Glutamatergic neuron (in vitro differentiated cells): ENCODE results near the gene HAT1. TPM values are rescaled to one million over a fixed set of nuclear protein-coding genes. Genes with fewer than 3 reads are reported as not detected.

Source experiments
- DNase-seq: peaks from one replicate; pipeline ENCODE4 v3.0.0; 2022
- H3K27ac Mint-ChIP-seq: one replicate; pipeline ENCODE4 v1.8.0; 2020; ENCODE audit warnings: mild to moderate bottlenecking, mixed read lengths, inconsistent platforms; ENCODE audit not compliant: unreplicated experiment
- H3K27me3 Mint-ChIP-seq: one replicate; pipeline ENCODE4 v1.8.0; 2020; ENCODE audit warnings: mild to moderate bottlenecking, moderate library complexity, mixed read lengths, inconsistent platforms; ENCODE audit not compliant: unreplicated experiment
- H3K36me3 Mint-ChIP-seq: one replicate; pipeline ENCODE4 v1.8.0; 2020; ENCODE audit warnings: mild to moderate bottlenecking, mixed read lengths, inconsistent platforms; ENCODE audit not compliant: unreplicated experiment
- H3K4me1 Mint-ChIP-seq: one replicate; pipeline ENCODE4 v1.8.0; 2020; ENCODE audit warnings: mild to moderate bottlenecking, low read depth, mixed read lengths, inconsistent platforms; ENCODE audit not compliant: unreplicated experiment
- H3K4me3 Mint-ChIP-seq: one replicate; pipeline ENCODE4 v1.8.0; 2020; ENCODE audit warnings: mild to moderate bottlenecking, mixed read lengths, inconsistent platforms; ENCODE audit not compliant: unreplicated experiment
- H3K9me3 Mint-ChIP-seq: one replicate; pipeline ENCODE4 v1.8.0; 2020; ENCODE audit warnings: mild to moderate bottlenecking, moderate library complexity, mixed read lengths, inconsistent platforms; ENCODE audit not compliant: unreplicated experiment
- total RNA-seq: library from RNA; stranded (reverse); fragmentation: NEBNext Ultra II Directional; extraction: Animal tissue kit (Norgen Biotek cat#: 25700); gene quantifications from one replicate; pipeline ENCODE4 v1.2.1, GENCODE V29; 2021; ENCODE audit not compliant: unreplicated experiment
- TF ChIP-seq, protein P1 (sequence below): fragments of 200-600 bp; sonication (generic); IDR thresholded peaks from one replicate; pipeline ENCODE4 v1.5.0; 2021; ENCODE audit not compliant: partially characterized antibody, unreplicated experiment

Gene HAT1
- total RNA-seq, 1 donor from 2014 or later: 19.9 TPM

DNA sequence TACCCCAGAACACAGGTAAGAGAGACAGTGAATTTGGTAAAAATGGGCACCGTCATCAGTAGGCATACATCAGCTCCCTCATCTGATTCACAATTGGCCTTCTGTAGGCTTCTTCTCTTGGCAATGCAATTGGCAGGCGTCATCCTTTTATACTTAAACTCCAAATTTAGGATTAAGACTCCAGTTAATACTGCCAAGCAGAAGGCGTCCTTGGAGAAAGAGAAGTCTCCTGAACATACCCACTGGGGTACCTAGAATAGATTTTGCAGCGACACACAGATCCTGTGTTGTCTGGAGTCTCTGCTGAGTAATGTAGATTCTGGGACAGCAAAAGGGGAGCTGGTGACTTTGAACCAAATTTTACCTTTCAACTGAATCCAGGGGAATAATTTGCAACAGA is 76.9 kb downstream of the HAT1 start:
- peaks cover 2% of the 10 kb centered on the region for H3K9me3 Mint-ChIP-seq
- H3K27ac Mint-ChIP-seq: peak overlapping the region; percentile 8
- H3K4me1 Mint-ChIP-seq: no peaks in the 10 kb centered on the region

DNA sequence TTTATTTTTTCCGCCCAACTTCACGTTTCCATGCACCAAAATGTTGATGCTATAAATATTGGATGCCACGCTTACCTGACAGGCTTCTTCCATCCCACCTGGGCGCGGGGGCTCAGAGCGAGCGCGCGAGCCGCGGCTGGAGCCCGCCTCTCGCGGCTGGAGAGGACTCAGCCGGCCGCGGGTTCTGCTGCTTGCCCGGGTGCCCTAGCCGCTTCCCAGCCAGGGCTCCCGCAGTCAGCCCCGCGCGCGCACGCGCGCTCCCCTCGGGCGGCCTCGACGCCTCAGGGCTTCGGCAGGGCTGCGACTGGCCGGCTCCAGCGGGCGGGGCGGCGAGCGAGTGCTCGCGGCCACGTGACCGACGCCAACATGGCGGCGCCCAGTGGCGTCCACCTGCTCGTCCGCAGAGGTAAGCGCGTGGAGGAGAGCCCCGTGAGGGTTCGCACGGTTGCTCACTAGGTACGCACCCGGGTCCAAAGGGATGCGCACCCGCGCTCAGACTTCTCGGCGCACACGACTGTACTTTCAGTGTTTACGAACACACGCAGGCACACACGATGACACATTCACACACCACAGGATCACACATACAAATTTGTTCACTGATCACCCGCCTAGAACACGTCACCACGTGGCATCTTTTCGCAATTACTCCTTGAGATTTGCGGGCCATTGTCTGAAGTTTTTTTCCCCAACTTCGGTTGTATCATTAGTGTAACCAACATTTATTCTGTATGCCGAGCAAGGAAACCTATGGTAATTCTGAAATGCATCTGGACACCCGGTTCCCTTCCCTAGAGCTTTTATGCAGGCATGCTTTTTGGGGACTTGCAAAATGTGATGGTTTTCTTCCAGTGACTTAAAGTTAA is 77.6 kb downstream of the HAT1 start, which contains the start of gene METAP1D:
Gene METAP1D, plus strand, starts transcription at position 350 of the 866 bp plus-strand sequence. Its CDS starts 17 bp downstream, at position 367.
- Mint-ChIP-seq H3K4me1 (no peaks in the 10 kb centered on the region), H3K9me3 (no peaks in the 10 kb centered on the region), H3K27me3 (peaks cover 1% of the 10 kb centered on the region), H3K36me3 (no peaks in the 10 kb centered on the region), H3K27ac (peak within 1 kb of the TSS; percentile 92), H3K4me3 (peak within 1 kb of the TSS; percentile 91)
- DNase-seq: peak; percentile 98
- TF ChIP-seq, protein P1, sequence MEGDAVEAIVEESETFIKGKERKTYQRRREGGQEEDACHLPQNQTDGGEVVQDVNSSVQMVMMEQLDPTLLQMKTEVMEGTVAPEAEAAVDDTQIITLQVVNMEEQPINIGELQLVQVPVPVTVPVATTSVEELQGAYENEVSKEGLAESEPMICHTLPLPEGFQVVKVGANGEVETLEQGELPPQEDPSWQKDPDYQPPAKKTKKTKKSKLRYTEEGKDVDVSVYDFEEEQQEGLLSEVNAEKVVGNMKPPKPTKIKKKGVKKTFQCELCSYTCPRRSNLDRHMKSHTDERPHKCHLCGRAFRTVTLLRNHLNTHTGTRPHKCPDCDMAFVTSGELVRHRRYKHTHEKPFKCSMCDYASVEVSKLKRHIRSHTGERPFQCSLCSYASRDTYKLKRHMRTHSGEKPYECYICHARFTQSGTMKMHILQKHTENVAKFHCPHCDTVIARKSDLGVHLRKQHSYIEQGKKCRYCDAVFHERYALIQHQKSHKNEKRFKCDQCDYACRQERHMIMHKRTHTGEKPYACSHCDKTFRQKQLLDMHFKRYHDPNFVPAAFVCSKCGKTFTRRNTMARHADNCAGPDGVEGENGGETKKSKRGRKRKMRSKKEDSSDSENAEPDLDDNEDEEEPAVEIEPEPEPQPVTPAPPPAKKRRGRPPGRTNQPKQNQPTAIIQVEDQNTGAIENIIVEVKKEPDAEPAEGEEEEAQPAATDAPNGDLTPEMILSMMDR: no peak

More for the DNA sequence above, 76.9 kb downstream of the HAT1 start:
- no peak for DNase-seq
- Mint-ChIP-seq H3K4me3 (peak overlapping the region; percentile 90), H3K27me3 (peaks cover 1% of the 10 kb centered on the region), H3K36me3 (no peaks in the 10 kb centered on the region)
- TF ChIP-seq, protein P1: no peak

DNA sequence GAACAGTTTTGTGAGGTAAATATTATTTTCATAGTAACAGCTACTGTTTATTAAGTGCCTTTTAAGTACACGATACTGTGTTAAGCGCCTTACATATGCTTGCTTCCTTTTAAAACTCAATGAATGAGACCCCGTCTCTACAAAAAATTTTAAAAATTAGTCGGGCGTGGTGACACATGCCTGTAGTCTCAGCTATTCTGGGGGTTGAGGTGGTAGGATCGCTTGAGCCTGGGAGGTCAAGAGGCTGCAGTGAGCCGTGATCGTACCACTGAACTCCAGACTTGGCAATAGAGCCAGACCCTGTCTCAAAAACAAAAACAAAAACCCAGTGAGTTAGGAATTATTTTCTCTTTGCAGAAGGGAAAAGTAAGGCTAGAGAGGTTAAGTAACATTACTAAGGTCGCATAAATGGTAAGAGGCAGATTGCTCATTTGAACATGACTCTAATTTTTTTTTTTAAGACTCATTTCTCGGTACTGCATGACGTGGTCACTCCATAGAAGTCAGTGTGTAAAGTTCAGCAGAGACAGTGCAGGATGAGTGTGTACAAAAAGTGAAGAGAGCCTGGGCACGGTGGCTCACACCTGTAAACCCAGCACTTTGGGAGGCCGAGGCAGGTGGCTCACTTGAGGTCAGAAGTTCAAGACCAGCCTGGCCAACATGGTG is 78.6 kb downstream of the HAT1 start:
- Mint-ChIP-seq H3K9me3 (no peaks in the 10 kb centered on the region), H3K27me3 (peaks cover 1% of the 10 kb centered on the region), H3K4me3 (peak overlapping the region; percentile 91), H3K36me3 (no peaks in the 10 kb centered on the region), H3K4me1 (no peaks in the 10 kb centered on the region), H3K27ac (no peak overlapping the region)
- TF ChIP-seq, protein P1: no peak
- no peak for DNase-seq

DNA sequence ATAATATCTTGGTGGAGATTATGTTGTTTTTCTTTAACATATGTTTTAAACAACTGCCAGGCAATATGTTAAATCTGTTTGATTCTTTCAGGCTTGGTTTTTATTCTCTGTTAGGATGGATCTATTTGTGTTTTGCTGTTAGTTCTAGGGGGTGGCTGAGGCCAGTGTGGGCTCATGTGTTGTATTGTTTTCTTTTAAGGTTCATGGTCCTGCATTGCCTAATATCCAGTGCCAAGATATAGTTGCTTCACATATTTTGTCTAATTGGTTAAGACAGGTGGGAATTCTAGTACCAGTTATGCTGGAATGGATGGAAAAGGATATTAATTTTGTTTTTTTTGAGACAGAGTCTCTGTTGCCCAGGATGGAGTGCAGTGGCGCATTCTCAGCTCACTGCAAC is 85.1 kb downstream of the HAT1 start:
- no peaks in the 10 kb centered on the region for H3K36me3 Mint-ChIP-seq
- H3K9me3 Mint-ChIP-seq: peaks cover 4% of the 10 kb centered on the region
- H3K27ac Mint-ChIP-seq: no peak overlapping the region
- no peak overlapping the region for H3K4me3 Mint-ChIP-seq
- H3K4me1 Mint-ChIP-seq: peaks cover 5% of the 10 kb centered on the region
- DNase-seq: no peak
- no peaks in the 10 kb centered on the region for H3K27me3 Mint-ChIP-seq
- TF ChIP-seq, protein P1: no peak
